Activated CD8-positive, alpha-beta T cell treated with anti-CD3 and anti-CD28 coated beads, Interleukin-2, amount 10 ng/mL, durations not matched to agents 7 days and 5 days (primary cell): Measurements from ENCODE around the gene BRIP1. TPM values are rescaled to one million over a fixed set of nuclear protein-coding genes. Genes with fewer than 3 reads are reported as not detected.
A peak's percentile ranks its signal among the peaks of the same experiment; 100 is the strongest.

Experiments used
- ATAC-seq: fragments of 150-1000 bp; cut with Tn5 transposase; one replicate; pipeline ENCODE4 v1.10.0; 2021; ENCODE audit warnings: moderate library complexity
- CTCF ChIA-PET: fragments of 350-600 bp; sonication (Branson Sonifier 250); formaldehyde crosslinking; loops from one replicate; lab custom pipeline; 2021; ENCODE audit warnings: antibody characterized with exemption; lab: Charles Lee
- POLR2A ChIA-PET: fragments of 350-600 bp; sonication (Branson Sonifier 250); formaldehyde crosslinking; loops from one replicate; lab custom pipeline; 2021; ENCODE audit warnings: antibody characterized with exemption; lab: Charles Lee
- DNase-seq: peaks from one replicate; pipeline ENCODE4 v3.0.0-alpha.2; 2020
- H3K27ac Mint-ChIP-seq: one replicate; pipeline ENCODE4 v1.8.0; 2021; ENCODE audit warnings: mild to moderate bottlenecking, mixed read lengths
- H3K27me3 Mint-ChIP-seq: one replicate; pipeline ENCODE4 v1.8.0; 2021; ENCODE audit warnings: low read depth, mixed read lengths
- H3K36me3 Mint-ChIP-seq: one replicate; pipeline ENCODE4 v1.8.0; 2021; ENCODE audit warnings: low read depth, mixed read lengths
- H3K4me1 Mint-ChIP-seq: one replicate; pipeline ENCODE4 v1.8.0; 2021; ENCODE audit warnings: low read depth, mixed read lengths
- H3K4me3 Mint-ChIP-seq: one replicate; pipeline ENCODE4 v1.8.0; 2021; ENCODE audit warnings: mild to moderate bottlenecking, mixed read lengths
- H3K9me3 Mint-ChIP-seq: one replicate; pipeline ENCODE4 v1.8.0; 2022; ENCODE audit warnings: mixed read lengths; ENCODE audit not compliant: insufficient read depth
- total RNA-seq, 2 experiments: library from RNA; stranded (reverse); gene quantifications; one replicate each; pipeline ENCODE4 v1.2.3, GENCODE V29; 2021

BRIP1 gene
- total RNA-seq, 2 experiments from 2014 or later = 24.3 to 25.9 TPM

- ChIA-PET POLR2A (interaction anchor here (0.6 kb wide), 1 partner anchor 40 kb away, joined by 3 read pairs; no protein-coding TSS in a partner anchor), CTCF (interaction anchor here (1.2 kb wide), 1 partner anchor 10 kb away, joined by 5 read pairs; no protein-coding TSS in a partner anchor)
- Mint-ChIP-seq H3K27me3 (peaks cover 20% of the 10 kb centered on the region), H3K9me3 (peaks cover 5% of the 10 kb centered on the region), H3K27ac (no peak overlapping the region), H3K4me1 (no peaks in the 10 kb centered on the region), H3K4me3 (no peak overlapping the region), H3K36me3 (no peaks in the 10 kb centered on the region)
- DNase-seq (no peak), ATAC-seq (no peak)
Observed at GRCh38 chr17:61647047-61647446, 216.3 kb downstream of the BRIP1 start.

GRCh38 chr17:61646482-61646881 lies 216.8 kb downstream of the BRIP1 start:
- Mint-ChIP-seq H3K27me3 (peaks cover 20% of the 10 kb centered on the region), H3K4me1 (no peaks in the 10 kb centered on the region), H3K36me3 (no peaks in the 10 kb centered on the region), H3K9me3 (peaks cover 5% of the 10 kb centered on the region), H3K4me3 (no peak overlapping the region), H3K27ac (no peak overlapping the region)
- POLR2A ChIA-PET = no interaction called here
- CTCF ChIA-PET = interaction anchor here (0.8 to 1.2 kb wide), 2 partner anchors 10 to 11 kb away, joined by 3 to 5 read pairs; no protein-coding TSS in a partner anchor
- no peak for ATAC-seq
- DNase-seq = no peak

GRCh38 chr17:61645920-61646319 lies 217.4 kb downstream of the BRIP1 start:
- no peak for ATAC-seq
- Mint-ChIP-seq H3K4me3 (no peak overlapping the region), H3K4me1 (no peaks in the 10 kb centered on the region), H3K9me3 (peaks cover 5% of the 10 kb centered on the region), H3K27me3 (peaks cover 21% of the 10 kb centered on the region), H3K36me3 (no peaks in the 10 kb centered on the region), H3K27ac (no peak overlapping the region)
- DNase-seq = no peak
- ChIA-PET POLR2A (no interaction called here), CTCF (interaction anchor here (0.8 to 1.2 kb wide), 2 partner anchors 9 to 11 kb away, joined by 3 to 5 read pairs; no protein-coding TSS in a partner anchor)

- ATAC-seq = no peak
- no peak for DNase-seq
- Mint-ChIP-seq H3K27me3 (peaks cover 19% of the 10 kb centered on the region), H3K27ac (no peak overlapping the region), H3K36me3 (no peaks in the 10 kb centered on the region), H3K4me3 (no peak overlapping the region), H3K9me3 (peaks cover 5% of the 10 kb centered on the region), H3K4me1 (no peaks in the 10 kb centered on the region)
- POLR2A ChIA-PET = no interaction called here
- CTCF ChIA-PET = no interaction called here
Observed at GRCh38 chr17:61644800-61645774, 218.2 kb downstream of the BRIP1 start.

GRCh38 chr17:61642768-61643167 lies 220.6 kb downstream of the BRIP1 start:
- ChIA-PET CTCF (no interaction called here), POLR2A (no interaction called here)
- no peaks in the 10 kb centered on the region for H3K9me3 Mint-ChIP-seq
- no peak for DNase-seq
- no peak for ATAC-seq
- peaks cover 36% of the 10 kb centered on the region for H3K27me3 Mint-ChIP-seq
- no peaks in the 10 kb centered on the region for H3K36me3 Mint-ChIP-seq
- H3K4me3 Mint-ChIP-seq = no peak overlapping the region
- H3K27ac Mint-ChIP-seq = no peak overlapping the region
- H3K4me1 Mint-ChIP-seq = no peaks in the 10 kb centered on the region

GRCh38 chr17:61641715-61642114 lies 221.6 kb downstream of the BRIP1 start:
- ChIA-PET POLR2A (interaction anchor here (0.9 kb wide), 1 partner anchor 67 kb away, joined by 3 read pairs; no protein-coding TSS in a partner anchor), CTCF (interaction anchor here (1.0 kb wide), 1 partner anchor 467 kb away, joined by 3 read pairs; no protein-coding TSS in a partner anchor)
- DNase-seq (no peak), ATAC-seq (no peak)
- Mint-ChIP-seq H3K27me3 (peaks cover 39% of the 10 kb centered on the region), H3K9me3 (no peaks in the 10 kb centered on the region), H3K4me1 (no peaks in the 10 kb centered on the region), H3K36me3 (no peaks in the 10 kb centered on the region), H3K27ac (no peak overlapping the region), H3K4me3 (no peak overlapping the region)

GRCh38 chr17:61641084-61641483 lies 222.2 kb downstream of the BRIP1 start:
- CTCF ChIA-PET = interaction anchor here (1.0 kb wide), 1 partner anchor 468 kb away, joined by 4 read pairs; no protein-coding TSS in a partner anchor
- DNase-seq = no peak
- POLR2A ChIA-PET = interaction anchor here (0.9 kb wide), 1 partner anchor 67 kb away, joined by 3 read pairs; no protein-coding TSS in a partner anchor
- H3K36me3 Mint-ChIP-seq = no peaks in the 10 kb centered on the region
- no peaks in the 10 kb centered on the region for H3K9me3 Mint-ChIP-seq
- H3K4me1 Mint-ChIP-seq = no peaks in the 10 kb centered on the region
- H3K27ac Mint-ChIP-seq = no peak overlapping the region
- no peak for ATAC-seq
- peaks cover 39% of the 10 kb centered on the region for H3K27me3 Mint-ChIP-seq
- no peak overlapping the region for H3K4me3 Mint-ChIP-seq

GRCh38 chr17:61639818-61640217 lies 223.5 kb downstream of the BRIP1 start:
- ChIA-PET POLR2A (no interaction called here), CTCF (no interaction called here)
- peaks cover 44% of the 10 kb centered on the region for H3K27me3 Mint-ChIP-seq
- no peak for DNase-seq
- H3K4me3 Mint-ChIP-seq = no peak overlapping the region
- H3K4me1 Mint-ChIP-seq = no peaks in the 10 kb centered on the region
- H3K9me3 Mint-ChIP-seq = no peaks in the 10 kb centered on the region
- no peak for ATAC-seq
- no peak overlapping the region for H3K27ac Mint-ChIP-seq
- no peaks in the 10 kb centered on the region for H3K36me3 Mint-ChIP-seq

GRCh38 chr17:61638087-61638486 lies 225.2 kb downstream of the BRIP1 start:
- DNase-seq (no peak), ATAC-seq (no peak)
- Mint-ChIP-seq H3K4me3 (no peak overlapping the region), H3K36me3 (no peaks in the 10 kb centered on the region), H3K9me3 (no peaks in the 10 kb centered on the region), H3K4me1 (no peaks in the 10 kb centered on the region), H3K27me3 (peaks cover 50% of the 10 kb centered on the region), H3K27ac (no peak overlapping the region)
- ChIA-PET CTCF (interaction anchor here (0.6 to 1.8 kb wide), 2 partner anchors 242 to 428 kb away, joined by 4 read pairs; no protein-coding TSS in a partner anchor), POLR2A (no interaction called here)

- DNase-seq (peak; percentile 75), ATAC-seq (no peak)
- Mint-ChIP-seq H3K4me1 (no peaks in the 10 kb centered on the region), H3K9me3 (no peaks in the 10 kb centered on the region), H3K36me3 (no peaks in the 10 kb centered on the region), H3K4me3 (no peak overlapping the region), H3K27ac (no peak overlapping the region), H3K27me3 (peaks cover 59% of the 10 kb centered on the region)
- ChIA-PET CTCF (interaction anchor here (0.7 to 4.3 kb wide), 17 partner anchors 10 to 809 kb away, joined by 3 to 36 read pairs (median 4); no protein-coding TSS in a partner anchor), POLR2A (no interaction called here)
Observed at GRCh38 chr17:61635913-61636432, 227.4 kb downstream of the BRIP1 start.

GRCh38 chr17:61634942-61635538 lies 228.3 kb downstream of the BRIP1 start:
- H3K27me3 Mint-ChIP-seq = peaks cover 63% of the 10 kb centered on the region
- H3K4me1 Mint-ChIP-seq = no peaks in the 10 kb centered on the region
- DNase-seq (no peak), ATAC-seq (no peak)
- ChIA-PET CTCF (interaction anchor here (0.7 to 4.3 kb wide), 19 partner anchors 10 to 808 kb away, joined by 3 to 36 read pairs (median 4); no protein-coding TSS in a partner anchor), POLR2A (no interaction called here)
- no peak overlapping the region for H3K27ac Mint-ChIP-seq
- no peak overlapping the region for H3K4me3 Mint-ChIP-seq
- no peaks in the 10 kb centered on the region for H3K36me3 Mint-ChIP-seq
- no peaks in the 10 kb centered on the region for H3K9me3 Mint-ChIP-seq
